Gastrocnemius medialis (tissue), 4 donors: ENCODE data around the gene SLC12A9.

ENCODE experiments used
- POLR2A ChIP-seq, 2 donors: fragments of 450-650 bp; IDR thresholded peaks; one replicate each; pipeline ENCODE4 v1.6.1; 2017; ENCODE audit warnings: antibody characterized with exemption in 2 of 2, mild to moderate bottlenecking in 2 of 2, moderate library complexity in 2 of 2
- TF ChIP-seq, protein P1 (sequence below), 5 experiments: fragments of 450-650 bp in 3 of 5; fragments of 200-600 bp in 2 of 5; sonication (generic) in 2 of 5; IDR thresholded peaks in 4 of 5; conservative IDR thresholded peaks in 1 of 5; 1 replicate in 4 of 5; 2 replicates in 1 of 5; pipeline ENCODE4 v1.5.1; 2016 to 2019; ENCODE audit warnings: antibody characterized with exemption in 5 of 5, mild to moderate bottlenecking in 3 of 5, moderate library complexity in 3 of 5

DNA sequence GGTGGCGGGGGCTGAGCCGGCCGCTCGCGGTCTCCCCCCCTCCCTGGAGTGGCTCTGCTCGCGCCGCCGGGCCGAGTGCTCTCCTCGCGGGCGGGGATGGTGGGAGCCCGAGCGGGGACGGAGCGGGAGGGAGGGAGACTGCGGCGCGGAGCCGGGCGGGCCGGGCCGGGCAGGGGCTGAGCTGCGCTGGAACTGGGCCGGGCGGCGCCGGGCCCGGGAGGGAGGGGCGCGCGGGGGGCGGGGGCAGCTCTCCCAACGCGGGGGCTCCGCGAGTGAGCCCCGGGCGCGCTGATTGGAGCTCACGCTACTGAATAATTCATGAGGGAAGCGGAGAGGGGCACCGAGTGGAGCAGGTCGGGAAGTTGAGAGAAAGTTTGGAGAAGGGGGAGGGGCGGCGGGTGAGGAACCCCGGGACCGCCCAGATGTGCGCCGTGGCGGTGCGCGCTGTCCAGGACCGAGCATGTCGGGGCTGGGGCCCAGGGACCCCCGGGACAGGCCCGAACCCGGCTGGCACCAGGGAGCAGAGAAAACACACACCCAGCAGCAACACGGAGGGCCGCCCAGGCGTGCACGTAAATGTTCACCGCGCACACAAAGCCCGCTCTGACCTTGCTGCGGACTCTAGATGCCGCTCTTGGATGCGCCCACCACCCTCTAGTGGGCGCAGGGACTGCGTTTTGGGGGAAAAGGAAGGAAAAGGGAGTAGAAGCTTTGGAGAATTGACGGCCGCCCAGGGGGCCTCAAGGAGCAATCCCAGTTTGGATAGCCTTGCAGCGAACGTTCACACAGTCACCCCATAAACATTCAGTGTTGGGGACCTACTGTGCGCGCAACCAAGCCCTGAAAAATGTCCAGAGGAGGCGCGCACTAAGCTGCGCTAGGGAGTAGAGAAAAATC is 24.9 kb upstream of the SLC12A9 start, which contains the start of gene EPHB4:
- TF ChIP-seq, protein P1, sequence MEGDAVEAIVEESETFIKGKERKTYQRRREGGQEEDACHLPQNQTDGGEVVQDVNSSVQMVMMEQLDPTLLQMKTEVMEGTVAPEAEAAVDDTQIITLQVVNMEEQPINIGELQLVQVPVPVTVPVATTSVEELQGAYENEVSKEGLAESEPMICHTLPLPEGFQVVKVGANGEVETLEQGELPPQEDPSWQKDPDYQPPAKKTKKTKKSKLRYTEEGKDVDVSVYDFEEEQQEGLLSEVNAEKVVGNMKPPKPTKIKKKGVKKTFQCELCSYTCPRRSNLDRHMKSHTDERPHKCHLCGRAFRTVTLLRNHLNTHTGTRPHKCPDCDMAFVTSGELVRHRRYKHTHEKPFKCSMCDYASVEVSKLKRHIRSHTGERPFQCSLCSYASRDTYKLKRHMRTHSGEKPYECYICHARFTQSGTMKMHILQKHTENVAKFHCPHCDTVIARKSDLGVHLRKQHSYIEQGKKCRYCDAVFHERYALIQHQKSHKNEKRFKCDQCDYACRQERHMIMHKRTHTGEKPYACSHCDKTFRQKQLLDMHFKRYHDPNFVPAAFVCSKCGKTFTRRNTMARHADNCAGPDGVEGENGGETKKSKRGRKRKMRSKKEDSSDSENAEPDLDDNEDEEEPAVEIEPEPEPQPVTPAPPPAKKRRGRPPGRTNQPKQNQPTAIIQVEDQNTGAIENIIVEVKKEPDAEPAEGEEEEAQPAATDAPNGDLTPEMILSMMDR (IDR thresholded peaks at IDR 0.05 in 4 of 5, conservative IDR thresholded peaks at IDR 0.05 in 1 of 5): no peak
- no peak for TF ChIP-seq POLR2A (IDR thresholded peaks at IDR 0.05)
